Cerebellar nuclear complex (tissue), 1 donor: ENCODE data around the gene HSPA1B.

ENCODE experiments used
- DNase-seq, 2 experiments: peaks; one replicate each; lab custom pipeline; 2025; lab: John Stamatoyannopoulos, UW

HSPA1B gene

GRCh38 chr6:31879143-31879542, 51.6 kb downstream of the HSPA1B start:
- no peak for DNase-seq
